NCI-H524 treated with DMSO at 0.1 percent for 48 hours (cell line): ENCODE results near the gene ATAD3C.
"Not testable (repeated sequence)": the region's sequence is repeated elsewhere in the genome, so short reads cannot be mapped to it uniquely, and the experiment has no call there.

Source experiments
- DNase-seq: peaks from one replicate; lab custom pipeline; 2025; lab: John Stamatoyannopoulos, UW

ATAD3C gene

DNA sequence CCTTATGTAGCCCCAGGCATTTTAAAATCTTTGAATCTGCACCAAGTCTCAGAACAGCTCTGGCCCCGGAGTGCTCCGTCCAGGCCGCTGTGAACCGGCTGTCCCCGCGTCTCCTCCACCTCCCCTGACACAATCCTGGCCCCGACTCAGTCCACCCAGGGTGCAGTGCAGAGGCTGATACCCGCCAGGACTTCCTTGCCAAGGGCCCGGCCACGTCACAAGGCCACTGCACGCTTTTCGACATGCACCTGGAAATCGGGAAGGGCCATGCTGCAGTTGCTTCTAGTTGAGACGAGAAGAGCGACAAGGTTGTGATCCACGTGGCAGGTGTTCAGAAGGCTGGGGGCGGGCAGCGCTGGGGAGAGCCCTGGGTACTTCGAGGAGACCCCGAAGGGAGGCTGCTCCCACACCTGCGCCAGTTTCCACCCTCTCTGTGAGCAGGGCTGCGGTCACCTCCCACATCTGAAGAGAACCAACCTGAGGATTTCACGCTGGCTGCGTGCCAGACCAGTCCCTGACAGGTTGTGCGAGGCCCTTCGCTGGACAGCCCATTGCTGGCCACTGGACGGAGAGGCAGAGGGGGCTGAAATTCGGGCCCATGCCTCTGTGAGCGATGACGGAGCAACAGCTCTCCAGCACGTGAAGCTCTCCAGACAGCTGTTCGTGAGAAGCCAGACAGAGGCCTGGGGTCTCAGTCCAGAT is 7.3 kb upstream of the ATAD3C start:
- DNase-seq: no peak

DNA sequence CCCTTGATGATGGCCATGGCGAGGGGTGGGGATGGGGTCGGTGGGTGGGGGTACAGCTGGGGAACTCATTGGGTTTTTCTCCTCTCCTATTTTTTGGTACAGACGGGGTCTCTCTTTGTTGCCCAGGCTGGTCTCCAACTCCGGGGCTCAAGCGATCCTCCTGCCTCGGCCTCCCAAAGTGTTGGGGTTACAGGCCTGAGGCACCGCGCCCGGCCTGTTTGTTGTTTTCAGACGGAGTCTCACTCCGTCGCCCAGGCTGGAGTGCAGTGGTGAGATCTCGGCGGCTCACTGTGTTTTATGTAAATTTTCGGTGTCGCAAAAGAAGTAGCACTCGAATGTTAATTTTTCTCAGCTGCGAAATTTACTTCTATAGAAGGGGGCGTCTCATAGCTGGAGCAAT is 2.9 kb upstream of the ATAD3C start:
- DNase-seq: not testable (repeated sequence)

DNA sequence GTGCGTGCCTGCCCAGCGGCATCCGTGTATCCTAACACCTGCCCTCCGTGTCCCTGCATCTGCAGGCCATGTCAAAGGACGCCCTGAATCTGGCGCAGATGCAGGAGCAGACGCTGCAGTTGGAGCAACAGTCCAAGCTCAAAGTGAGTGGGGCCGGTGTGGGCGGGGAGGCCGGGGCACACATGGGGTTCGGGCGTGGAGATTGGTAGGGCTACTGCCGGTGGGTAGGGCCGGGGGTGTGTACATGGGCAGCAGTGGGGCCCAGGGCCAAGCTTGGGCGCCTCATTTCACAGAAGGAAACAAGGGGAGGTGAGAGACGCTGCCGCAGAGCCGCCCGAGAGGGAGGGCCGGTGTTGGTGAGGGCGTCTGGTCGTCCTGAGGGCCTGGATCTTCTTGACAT is 1.1 kb downstream of the ATAD3C start:
- DNase-seq: not testable (repeated sequence)

DNA sequence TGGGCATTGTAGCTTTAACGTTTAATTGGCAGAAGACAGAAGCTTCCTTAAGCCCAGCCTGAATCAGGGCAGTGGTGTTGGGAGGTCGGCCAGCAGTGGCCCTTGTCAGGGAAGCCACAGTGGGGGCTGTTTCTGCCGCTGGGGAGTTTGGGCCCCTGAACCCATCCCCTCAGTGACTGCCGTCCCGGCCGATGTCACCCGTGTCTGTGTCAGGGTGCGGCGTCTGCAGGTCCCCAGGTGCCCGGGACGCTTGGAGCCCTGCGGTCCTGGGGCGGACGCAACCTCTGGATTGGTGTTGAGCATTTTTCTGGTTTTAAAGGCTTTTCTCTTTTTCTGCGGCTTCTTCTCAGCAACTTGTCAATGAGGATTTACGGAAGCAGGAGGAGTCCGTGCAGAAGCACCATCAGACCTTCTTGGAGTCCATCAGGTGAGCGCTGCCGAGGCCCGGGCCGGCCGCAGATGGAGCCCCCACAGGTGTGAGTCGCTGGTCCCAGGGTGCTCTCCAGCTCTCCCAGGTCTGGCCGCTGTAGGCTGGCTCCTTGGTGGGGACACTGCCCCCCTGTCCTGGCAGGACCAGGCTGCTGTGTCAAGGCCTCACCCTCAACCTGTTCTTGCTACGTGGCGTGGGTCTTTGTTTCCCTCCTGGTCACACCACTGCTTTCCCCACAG is 2.3 kb downstream of the ATAD3C start:
- no peak for DNase-seq

DNA sequence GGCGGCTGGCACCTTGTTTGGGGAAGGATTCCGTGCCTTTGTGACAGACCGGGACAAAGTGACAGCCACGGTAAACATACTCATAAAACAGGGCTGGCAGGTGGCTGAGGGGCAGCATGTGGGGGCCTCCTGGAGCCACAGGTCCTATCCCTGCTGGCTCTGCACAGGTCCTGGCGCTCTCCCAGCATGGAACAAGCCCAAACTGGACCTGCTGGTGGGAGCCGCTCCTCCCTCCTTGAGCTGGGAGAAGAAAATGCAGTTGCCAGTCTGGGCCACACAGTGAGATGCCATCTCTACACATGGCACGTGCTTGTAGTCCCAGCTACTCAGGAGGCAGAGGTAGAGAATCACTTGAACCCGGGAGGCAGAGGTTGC is 2.9 kb downstream of the ATAD3C start:
- DNase-seq: not testable (repeated sequence)

DNA sequence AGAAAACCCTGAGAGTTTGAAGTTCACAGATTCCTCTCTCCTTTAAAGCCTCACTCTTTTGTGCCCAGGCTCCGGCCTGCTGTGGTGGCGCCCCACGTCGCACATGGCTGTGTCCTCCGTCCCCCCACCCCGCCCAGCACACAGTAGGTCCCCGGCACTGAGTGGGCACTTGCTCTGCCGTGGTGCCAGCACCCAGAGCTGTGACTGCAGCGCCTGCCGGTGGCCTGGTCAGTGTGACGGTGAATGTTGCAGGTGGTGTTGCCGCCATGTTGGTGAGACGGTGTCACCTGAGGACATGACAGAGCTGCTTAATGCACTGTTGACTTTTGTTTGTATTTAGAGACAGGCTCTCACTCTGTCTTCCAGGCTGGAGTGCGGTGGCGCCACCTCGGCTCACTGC is 3.4 kb downstream of the ATAD3C start:
- DNase-seq: no peak

DNA sequence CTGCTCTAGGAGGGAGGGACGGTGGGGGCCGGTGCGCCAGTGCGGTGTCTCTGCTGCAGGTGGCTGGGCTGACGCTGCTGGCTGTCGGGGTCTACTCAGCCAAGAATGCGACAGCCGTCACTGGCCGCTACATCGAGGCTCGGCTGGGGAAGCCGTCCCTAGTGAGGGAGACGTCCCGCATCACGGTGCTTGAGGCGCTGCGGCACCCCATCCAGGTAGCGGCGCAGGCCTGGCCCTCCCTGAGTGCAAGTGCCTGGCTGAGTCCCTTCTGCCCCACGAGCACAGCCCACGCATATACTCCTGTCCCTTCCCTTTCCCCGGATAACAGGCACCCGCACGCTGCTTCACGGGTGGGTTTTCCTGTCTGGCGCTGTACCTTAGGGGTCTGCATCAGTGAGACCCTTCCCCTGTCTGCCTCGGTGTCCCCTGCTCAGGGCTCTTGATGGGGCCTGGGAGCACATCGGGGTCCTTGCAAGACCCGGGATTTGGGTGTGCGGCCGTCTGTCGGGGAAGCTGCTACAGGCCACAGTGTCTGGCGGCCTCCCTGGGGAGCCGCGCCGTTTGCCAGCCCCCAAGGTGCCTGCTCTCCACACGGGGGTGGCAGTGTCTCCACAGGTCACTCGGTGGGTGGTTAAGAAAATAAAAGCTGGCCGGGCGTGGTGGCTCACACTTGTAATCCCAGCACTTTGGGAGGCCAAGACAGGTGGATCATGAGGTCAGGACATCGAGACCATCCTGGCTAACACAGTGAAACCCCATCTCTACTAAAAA is 5.0 kb downstream of the ATAD3C start:
- DNase-seq: not testable (repeated sequence)

DNA sequence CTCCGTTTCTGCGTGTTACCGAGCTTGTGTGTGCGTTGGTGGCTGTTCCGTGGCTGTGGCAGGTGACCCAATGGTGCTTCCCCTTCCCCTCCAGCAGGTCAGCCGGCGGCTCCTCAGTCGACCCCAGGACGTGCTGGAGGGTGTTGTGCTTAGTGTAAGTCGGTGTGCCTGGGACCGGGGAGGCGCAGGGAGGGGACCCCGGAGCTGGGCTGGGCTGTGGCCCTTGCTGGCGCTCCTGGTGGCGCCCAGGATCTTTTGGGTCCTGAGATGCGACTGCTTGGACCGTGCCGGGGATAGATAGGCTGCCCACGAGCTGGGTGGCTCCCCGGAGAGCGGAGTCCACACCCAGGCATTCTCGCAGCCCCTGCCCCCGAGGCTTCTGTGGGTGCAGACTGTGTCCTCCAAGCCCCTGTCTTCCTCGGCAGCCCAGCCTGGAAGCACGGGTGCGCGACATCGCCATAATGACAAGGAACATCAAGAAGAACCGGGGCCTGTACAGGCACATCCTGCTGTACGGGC is 5.9 kb downstream of the ATAD3C start:
- no peak for DNase-seq

DNA sequence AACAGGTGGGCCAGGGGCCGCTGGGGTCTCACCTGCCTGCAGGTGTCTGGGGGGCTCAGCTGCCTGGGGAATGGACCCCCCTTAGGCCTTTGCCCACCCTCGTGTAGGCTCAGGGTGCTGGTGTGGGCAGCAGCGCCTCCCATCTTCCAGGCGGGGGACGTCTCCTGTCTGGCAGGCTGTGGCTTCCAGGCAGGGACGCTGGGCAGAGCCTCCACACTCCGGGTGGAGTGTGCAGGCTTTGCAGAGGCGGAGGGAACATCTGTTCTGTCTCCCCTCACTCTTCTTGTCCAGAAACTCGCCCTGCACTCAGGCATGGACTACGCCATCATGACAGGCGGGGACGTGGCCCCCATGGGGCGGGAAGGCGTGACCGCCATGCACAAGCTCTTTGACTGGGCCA is 6.4 kb downstream of the ATAD3C start:
- DNase-seq: not testable (repeated sequence)

DNA sequence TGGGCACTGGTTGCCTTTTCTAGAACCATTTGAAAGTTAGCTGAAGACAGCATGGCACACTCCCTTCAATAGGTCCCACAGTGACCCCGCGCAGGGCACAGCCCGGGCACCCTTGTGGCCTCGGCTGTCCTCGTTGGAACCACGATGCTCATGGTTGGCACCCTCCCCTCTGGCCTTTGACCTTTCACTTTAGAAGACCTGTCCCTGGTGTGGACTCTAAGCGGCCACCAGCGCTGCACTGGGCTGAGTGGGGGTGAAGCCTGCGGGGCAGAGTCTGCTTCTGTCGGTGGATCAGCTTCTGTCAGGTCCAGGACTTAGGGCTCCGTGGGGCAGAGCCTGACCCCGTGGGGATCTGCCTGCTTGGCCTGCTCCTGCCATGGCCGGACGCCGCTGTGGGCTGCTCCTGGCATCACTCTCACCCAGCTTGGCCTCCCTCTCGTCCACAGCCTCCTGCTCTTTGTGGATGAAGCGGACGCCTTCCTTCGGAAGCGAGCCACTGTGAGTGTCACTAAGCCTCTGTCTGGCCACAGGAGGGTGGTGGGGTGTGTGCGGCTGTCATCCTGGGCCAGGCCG is 7.3 kb downstream of the ATAD3C start:
- DNase-seq: not testable (repeated sequence)

DNA sequence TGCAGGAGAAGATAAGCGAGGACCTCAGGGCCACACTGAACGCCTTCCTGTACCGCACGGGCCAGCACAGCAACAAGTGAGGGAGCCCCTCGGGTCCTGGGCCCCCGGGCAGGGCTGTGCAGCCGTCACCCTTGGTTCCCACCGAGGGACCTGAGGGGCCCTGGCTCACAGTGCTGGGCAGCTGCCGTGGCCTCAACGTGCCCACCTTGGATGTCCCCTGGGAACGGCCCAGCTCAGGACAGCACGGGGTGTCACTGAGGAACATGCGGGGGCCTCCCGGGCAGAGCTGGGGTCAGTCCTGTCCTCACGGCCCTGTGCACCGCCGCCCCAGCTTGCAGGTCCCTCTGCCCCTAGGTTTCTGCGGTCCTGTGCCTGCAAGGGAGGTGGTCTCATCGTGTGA is 9.7 kb downstream of the ATAD3C start:
- DNase-seq: not testable (repeated sequence)

DNA sequence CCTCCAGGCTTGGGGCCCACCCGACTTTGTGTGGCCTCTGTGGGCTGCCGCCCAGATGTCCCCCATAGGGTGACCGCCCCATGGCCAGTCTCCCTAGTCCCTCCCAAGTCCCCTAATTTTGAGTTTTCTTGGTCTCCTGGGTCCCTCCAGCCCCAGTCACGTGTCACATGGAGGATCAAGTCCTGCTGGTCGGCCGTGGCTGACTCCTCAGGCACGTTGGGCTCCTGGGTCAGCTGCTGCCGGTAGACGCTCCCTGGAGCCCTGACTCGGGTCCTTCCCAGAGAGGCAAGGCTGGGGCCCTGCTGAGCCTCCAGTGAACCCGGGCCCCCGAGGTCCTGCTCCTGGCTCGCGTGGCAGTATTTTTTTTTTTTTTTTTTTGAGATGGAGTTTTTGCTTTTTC is 10.2 kb downstream of the ATAD3C start:
- not testable (repeated sequence) for DNase-seq

DNA sequence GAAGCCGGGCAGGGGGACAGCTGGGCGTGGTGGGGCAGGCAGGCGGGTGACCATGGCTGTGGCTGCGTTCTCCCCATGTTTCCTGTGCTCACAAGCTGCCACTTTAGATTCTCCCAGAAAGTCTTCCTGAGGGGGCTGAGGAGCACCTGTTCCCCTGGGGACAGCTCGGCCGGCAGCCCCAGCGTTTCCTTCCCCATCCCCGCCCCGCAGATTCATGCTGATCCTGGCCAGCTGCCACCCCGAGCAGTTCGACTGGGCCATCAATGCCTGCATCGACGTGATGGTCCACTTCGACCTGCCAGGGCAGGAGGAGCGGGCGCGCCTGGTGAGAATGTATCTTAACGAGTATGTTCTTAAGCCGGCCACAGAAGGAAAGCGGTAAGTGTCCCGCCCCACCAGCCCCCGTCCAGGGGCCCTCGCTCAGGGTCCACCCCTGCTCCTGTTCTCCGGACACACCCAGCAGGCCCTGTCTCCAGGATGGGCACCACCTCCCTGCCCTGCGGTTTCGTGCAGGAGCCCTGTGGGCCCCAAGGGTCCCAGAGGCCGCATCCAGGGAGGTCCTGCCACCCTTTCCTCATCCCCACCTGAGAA is 11.1 kb downstream of the ATAD3C start:
- no peak for DNase-seq

DNA sequence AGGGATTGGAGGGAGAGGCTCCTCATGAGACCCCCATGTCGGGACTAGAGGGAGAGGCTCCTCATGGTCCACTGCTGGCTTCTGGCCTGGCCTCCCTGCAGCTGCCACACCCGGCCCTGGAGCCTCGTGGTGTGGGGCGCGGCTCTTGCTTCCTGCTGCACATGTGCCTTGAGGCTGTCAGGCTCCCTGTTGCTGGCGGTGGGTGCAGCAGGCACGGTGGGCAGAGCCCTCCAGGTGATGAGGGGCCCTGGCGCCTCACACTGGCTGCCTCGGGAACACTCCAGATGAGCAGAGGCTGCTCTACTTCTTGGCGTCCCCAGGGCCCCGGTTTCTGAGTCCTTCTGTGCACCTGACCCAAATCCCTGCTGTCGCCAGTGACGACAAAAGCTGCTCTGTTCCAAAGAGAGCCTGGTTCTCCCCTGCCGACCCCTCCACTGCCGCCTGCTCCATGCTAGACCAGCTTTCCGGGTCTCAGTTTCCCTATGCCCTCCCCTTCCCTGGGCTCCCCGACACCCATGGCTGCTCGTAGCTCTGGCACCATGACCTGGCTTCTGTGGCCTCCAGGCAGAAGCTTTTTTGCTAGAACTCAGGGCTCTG is 12.3 kb downstream of the ATAD3C start:
- no peak for DNase-seq

DNA sequence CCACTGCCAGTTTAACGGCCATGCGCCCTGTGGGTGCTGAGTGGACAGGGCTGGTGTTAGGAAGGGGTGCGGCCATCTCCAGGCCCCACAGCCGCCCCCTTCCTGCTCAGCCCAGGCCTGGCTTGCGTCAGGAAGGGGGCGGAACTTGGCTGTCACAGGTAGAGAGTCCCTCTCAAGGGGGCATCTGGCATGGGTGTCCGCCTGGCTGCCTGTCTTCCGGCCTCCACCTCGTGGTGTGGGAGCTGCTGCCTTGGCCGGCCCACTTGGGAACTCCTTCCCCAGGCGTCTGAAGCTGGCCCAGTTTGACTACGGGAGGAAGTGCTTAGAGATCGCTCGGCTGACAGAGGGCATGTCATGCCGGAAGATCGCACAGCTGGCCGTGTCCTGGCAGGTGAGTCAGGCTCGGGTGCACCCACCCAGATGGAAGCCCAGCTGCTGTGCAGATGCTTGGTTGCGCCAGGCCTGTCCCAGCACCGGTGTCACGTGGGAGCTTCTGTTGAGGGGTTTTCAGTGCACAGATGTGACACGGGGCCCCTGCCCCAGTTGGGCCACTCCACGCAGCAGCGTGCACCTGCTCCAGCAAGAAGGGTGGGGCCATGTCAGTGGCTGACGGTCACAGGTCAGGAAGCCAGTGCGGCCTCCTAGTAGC is 13.0 kb downstream of the ATAD3C start:
- peak; percentile 13 for DNase-seq

DNA sequence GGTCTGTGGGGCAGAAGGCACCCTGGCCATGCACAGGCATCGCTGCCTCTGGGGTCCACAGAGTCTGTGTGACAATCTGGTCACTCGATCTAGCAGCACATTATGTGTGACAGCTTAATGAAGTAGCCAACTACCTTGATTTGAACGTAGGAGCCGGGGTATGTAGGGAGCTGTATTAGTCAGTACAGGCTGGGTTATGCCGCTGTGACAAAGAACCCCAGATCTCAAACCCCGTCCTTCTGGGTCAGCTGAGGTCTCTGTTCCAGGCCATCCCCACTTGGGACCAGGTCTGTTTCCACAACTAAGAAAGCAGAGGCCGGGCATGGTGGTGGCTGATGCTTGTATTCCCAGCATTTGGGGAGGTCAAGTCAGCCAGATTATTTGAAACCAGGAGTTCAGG is 13.8 kb downstream of the ATAD3C start:
- DNase-seq: no peak

DNA sequence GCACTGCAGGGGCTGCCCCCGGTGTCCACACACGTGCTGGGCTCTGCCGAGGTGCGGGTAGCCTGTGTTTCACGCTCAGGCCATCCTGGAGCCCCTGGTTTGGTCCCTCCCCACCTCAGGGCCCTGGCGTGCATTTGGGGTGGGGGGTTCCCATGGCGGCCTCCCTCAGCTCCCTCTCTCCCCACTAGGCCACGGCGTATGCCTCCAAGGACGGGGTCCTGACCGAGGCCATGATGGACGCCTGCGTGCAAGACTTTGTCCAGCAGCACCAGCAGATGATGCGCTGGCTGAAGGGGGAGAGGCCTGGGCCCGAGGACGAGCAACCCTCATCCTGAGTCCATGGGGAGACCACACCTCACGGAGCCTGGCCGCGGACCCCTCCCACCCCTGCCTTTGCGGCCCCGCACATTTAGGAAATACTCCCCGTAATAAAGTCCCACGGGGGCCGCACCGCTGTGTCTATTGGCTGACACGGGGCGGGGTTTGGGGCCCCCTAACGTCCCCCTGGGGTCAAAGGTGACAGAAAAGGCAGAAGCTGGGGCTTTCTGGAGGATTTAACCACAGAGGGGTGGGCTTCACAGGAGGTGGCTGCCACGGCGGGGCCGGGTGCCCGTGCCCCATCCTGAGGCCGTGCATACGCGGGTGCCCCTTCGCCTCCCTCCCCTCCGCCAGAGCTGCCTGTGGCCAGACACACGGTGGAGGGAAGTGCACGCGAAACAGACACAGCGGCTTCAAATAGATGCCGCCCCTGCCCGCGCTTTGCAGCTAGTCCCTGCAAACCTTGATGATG is 18.9 kb downstream of the ATAD3C start:
- DNase-seq: not testable (repeated sequence)

DNA sequence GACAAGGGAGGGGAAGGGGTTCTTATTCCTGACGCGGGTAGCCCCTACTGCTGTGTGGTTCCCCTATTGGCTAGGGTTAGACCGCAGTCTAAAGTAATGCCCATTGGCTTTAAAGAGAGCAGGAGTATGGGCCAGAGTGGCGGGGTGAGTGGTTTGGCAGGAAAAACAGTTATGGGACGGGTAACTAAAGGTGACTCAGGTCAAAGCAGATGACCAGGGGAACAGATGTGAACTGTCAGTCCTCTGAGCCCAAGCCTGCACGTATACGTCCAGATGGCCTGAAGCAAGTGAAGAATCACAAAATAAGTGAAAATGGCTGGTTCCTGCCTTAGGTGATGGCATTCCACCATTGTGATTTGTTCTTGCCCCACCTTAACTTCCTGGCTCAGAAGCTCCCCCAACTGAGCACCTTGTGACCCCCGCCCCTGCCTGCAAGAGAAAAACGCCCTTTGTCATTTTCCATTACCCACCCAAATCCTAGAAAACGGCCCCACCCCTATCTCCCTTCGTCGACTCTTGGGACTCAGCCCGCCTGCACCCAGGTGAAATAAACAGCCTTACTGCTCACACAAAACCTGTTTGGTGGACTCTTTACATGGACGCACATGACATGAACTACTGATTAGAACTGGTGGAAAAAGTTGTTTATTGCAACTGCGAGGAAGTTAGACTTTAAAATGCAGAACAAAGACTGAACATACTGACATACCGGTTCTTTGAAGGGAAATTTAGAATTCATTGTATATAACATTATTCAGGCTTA is 21.3 kb downstream of the ATAD3C start:
- no peak for DNase-seq

DNA sequence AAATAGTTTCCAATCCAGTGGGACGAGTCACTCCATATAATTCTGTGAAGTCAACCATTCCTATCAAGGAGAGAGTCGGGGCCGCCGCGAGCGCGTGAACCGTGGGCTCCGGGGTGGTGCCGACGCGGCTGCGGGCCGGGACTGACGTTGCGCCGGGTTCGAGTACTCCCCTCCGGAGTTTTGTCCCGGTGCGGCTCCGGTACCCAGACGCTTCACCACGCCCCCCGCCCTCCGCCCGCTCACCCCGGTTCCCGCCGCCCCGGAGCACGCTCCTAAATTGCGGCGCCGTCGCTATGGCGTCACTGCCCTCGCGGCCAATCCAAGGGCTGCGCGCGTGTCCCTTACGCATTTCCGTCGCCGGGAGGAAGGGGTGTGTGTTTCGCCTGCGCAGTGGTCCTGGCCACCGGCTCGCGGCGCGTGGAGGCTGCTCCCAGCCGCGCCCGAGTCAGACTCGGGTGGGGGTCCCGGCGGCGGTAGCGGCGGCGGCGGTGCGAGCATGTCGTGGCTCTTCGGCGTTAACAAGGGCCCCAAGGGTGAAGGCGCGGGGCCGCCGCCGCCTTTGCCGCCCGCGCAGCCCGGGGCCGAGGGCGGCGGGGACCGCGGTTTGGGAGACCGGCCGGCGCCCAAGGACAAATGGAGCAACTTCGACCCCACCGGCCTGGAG is 22.0 kb downstream of the ATAD3C start, which contains the start of gene ATAD3B:
TSS of gene ATAD3B (plus strand) at position 377 of the 664 bp plus-strand sequence. CDS start at position 497, 120 bp downstream.
- DNase-seq: peak; percentile 6
